Hepatocyte (in vitro differentiated cells): Measurements from ENCODE around the gene CELA3A. TPM values are rescaled to one million over a fixed set of nuclear protein-coding genes. Genes with fewer than 3 reads are reported as not detected.

Source experiments
- DNase-seq: peaks from one replicate; pipeline ENCODE4 v3.0.0-alpha.2; 2016; ENCODE audit warnings: low spot score
- H2AFZ ChIP-seq: fragments of 200-600 bp; sonication (generic); 2 replicates; pipeline ENCODE4 v1.6.0; 2016; ENCODE audit warnings: antibody characterized with exemption, mild to moderate bottlenecking
- H3K27ac ChIP-seq: fragments of 200-600 bp; sonication (generic); 2 replicates; pipeline ENCODE4 v1.5.1; 2016; ENCODE audit warnings: mild to moderate bottlenecking
- H3K27me3 ChIP-seq: fragments of 200-600 bp; sonication (generic); 2 replicates; pipeline ENCODE4 v1.6.1; 2016
- H3K36me3 ChIP-seq: fragments of 200-600 bp; sonication (generic); replicated peaks from 2 replicates; pipeline ENCODE4 v1.5.1; 2016; ENCODE audit warnings: low read depth; ENCODE audit not compliant: insufficient read depth
- H3K4me1 ChIP-seq: fragments of 200-600 bp; sonication (generic); 2 replicates; pipeline ENCODE4 v1.5.1; 2016; ENCODE audit warnings: mild to moderate bottlenecking, moderate library complexity; ENCODE audit not compliant: insufficient read depth
- H3K4me2 ChIP-seq: fragments of 200-600 bp; sonication (generic); 2 replicates; pipeline ENCODE4 v1.6.0; 2016
- H3K4me3 ChIP-seq: fragments of 200-600 bp; sonication (generic); 2 replicates; pipeline ENCODE4 v1.5.1; 2016; ENCODE audit warnings: mild to moderate bottlenecking
- H3K79me2 ChIP-seq: fragments of 200-600 bp; sonication (generic); 2 replicates; pipeline ENCODE4 v1.6.0; 2017; ENCODE audit warnings: mild to moderate bottlenecking
- H3K9me2 ChIP-seq: fragments of 200-600 bp; sonication (generic); replicated peaks from 2 replicates; pipeline ENCODE4 v1.6.0; 2017; ENCODE audit warnings: mild to moderate bottlenecking; ENCODE audit not compliant: insufficient read depth
- H3K9me3 ChIP-seq: fragments of 200-600 bp; sonication (generic); 2 replicates; pipeline ENCODE4 v1.5.1; 2016; ENCODE audit warnings: low read depth, mild to moderate bottlenecking
- H4K20me1 ChIP-seq: fragments of 200-600 bp; sonication (generic); 2 replicates; pipeline ENCODE4 v1.6.0; 2016; ENCODE audit warnings: mild to moderate bottlenecking; ENCODE audit not compliant: insufficient read depth, poor library complexity, severe bottlenecking
- CTCF ChIP-seq: fragments of 200-600 bp; sonication (generic); IDR thresholded peaks from 2 replicates; pipeline ENCODE4 v1.5.1; 2016; ENCODE audit warnings: antibody characterized with exemption, mild to moderate bottlenecking; ENCODE audit not compliant: poor library complexity
- EZH2 ChIP-seq: fragments of 200-600 bp; sonication (generic); IDR thresholded peaks from 2 replicates; pipeline ENCODE4 v1.6.1; 2016; ENCODE audit warnings: antibody characterized with exemption, mild to moderate bottlenecking, borderline replicate concordance
- EZH2phosphoT487 ChIP-seq: fragments of 200-600 bp; sonication (generic); IDR thresholded peaks from one replicate; pipeline ENCODE4 v1.6.1; 2018; ENCODE audit warnings: antibody characterized with exemption, mild to moderate bottlenecking, low read depth, moderate library complexity; ENCODE audit not compliant: unreplicated experiment, severe bottlenecking
- WGBS: methylation state at CpG from one replicate; pipeline ENCODE4 v1.1.6; 2016; ENCODE audit warnings: low lambda C conversion rate; ENCODE audit errors: missing lambda C conversion rate; 5-methylcytosine and 5-hydroxymethylcytosine counted together
- polyA plus RNA-seq: library from polyadenylated mRNA; unstranded; fragments of >200 nt; fragmentation: Nextera tagmentation; extraction: Ambion mirVana; gene quantifications from 2 replicates; pipeline ENCODE4 v1.2.1, GENCODE V29; 2016
- total RNA-seq: library from RNA; depleted of rRNA; stranded (reverse); fragments of >200 nt; gene quantifications from 2 replicates; pipeline ENCODE4 v1.2.3, GENCODE V29; 2014

Gene CELA3A
- total RNA-seq (2.2 TPM in 1 of 2 replicates, not detected in the other), polyA plus RNA-seq (0.68 TPM in 1 of 2 replicates, not detected in the other)

- DNase-seq = no peak
- no peak within 1 kb of the TSS for H3K4me3 ChIP-seq
- no peaks in the 10 kb centered on the region for H3K9me2 ChIP-seq
- H2AFZ ChIP-seq = no peak within 1 kb of the TSS
- no peak within 1 kb of the TSS for H3K27ac ChIP-seq
- no peaks in the 10 kb centered on the region for H3K4me1 ChIP-seq
- TF ChIP-seq EZH2phosphoT487 (no peak), CTCF (no peak), EZH2 (no peak)
- no peaks in the 10 kb centered on the region for H4K20me1 ChIP-seq
- H3K9me3 ChIP-seq = no peaks in the 10 kb centered on the region
- no peaks in the 10 kb centered on the region for H3K27me3 ChIP-seq
- WGBS = 70% methylated on average over 5 of the region's 5 CpGs
- no peak within 1 kb of the TSS for H3K4me2 ChIP-seq
- no peaks in the 10 kb centered on the region for H3K79me2 ChIP-seq
- no peaks in the 10 kb centered on the region for H3K36me3 ChIP-seq
Measured at GRCh38 chr1:22001409-22001808, at the start of gene CELA3A. CELA3A (plus strand) TSS chr1:22001657; CDS start chr1:22001675, 18 bp downstream.

GRCh38 chr1:21952786-21953520 lies 48.5 kb upstream of the CELA3A start:
- H4K20me1 ChIP-seq = no peaks in the 10 kb centered on the region

GRCh38 chr1:21955058-21955457 lies 46.4 kb upstream of the CELA3A start:
- peaks cover 11% of the 10 kb centered on the region for H3K4me1 ChIP-seq
- no peak for TF ChIP-seq EZH2
- no peak for TF ChIP-seq CTCF
- TF ChIP-seq EZH2phosphoT487 = no peak
- H3K9me3 ChIP-seq = no peaks in the 10 kb centered on the region
- H3K27me3 ChIP-seq = no peaks in the 10 kb centered on the region
- no peaks in the 10 kb centered on the region for H4K20me1 ChIP-seq
- 82% methylated on average over 14 of the region's 16 CpGs for WGBS
- no peak overlapping the region for H3K4me3 ChIP-seq
- no peak overlapping the region for H2AFZ ChIP-seq
- no peak overlapping the region for H3K27ac ChIP-seq
- no peak for DNase-seq
- H3K4me2 ChIP-seq = no peak overlapping the region
- no peaks in the 10 kb centered on the region for H3K79me2 ChIP-seq
- no peaks in the 10 kb centered on the region for H3K9me2 ChIP-seq
- H3K36me3 ChIP-seq = no peaks in the 10 kb centered on the region

More at GRCh38 chr1:21952786-21953520, 48.5 kb upstream of the CELA3A start:
- Histone ChIP-seq H3K79me2 (no peaks in the 10 kb centered on the region), H3K27me3 (no peaks in the 10 kb centered on the region), H2AFZ (no peak overlapping the region), H3K4me3 (no peak overlapping the region), H3K27ac (no peak overlapping the region), H3K9me3 (no peaks in the 10 kb centered on the region), H3K9me2 (no peaks in the 10 kb centered on the region), H3K4me1 (peaks cover 11% of the 10 kb centered on the region), H3K36me3 (no peaks in the 10 kb centered on the region), H3K4me2 (no peak overlapping the region)
- TF ChIP-seq EZH2 (no peak), CTCF (no peak), EZH2phosphoT487 (no peak)
- no peak for DNase-seq
- WGBS = 83% methylated on average over 6 of the region's 6 CpGs
